ENCODE measurements around the gene CSAG2. TPM values are rescaled to one million over a fixed set of nuclear protein-coding genes. Genes with fewer than 3 reads are reported as not detected.
A peak's percentile ranks its signal among the peaks of the same experiment; 100 is the strongest.
"Not testable (repeated sequence)": the region's sequence is repeated elsewhere in the genome, so short reads cannot be mapped to it uniquely, and the experiment has no call there.

The CSAG2 gene
- total RNA-seq, 1 experiment from 2014 or later, result not detected

GRCh38 chrX:152733261-152733975 is 24.3 kb upstream of the CSAG2 start, which contains the start of the genes CSAG1 and MAGEA12:
CSAG1 (minus strand) TSS chrX:152733721; CDS start chrX:152732460, 1,261 bp downstream.
MAGEA12 (plus strand) TSS chrX:152733757; CDS start chrX:152736162, 2,405 bp downstream.
- H3F3A ChIP-seq (ENCODE audit: insufficient read depth, low read depth), result no peaks in the 10 kb centered on the region
- H3K4me2 ChIP-seq, result peak within 1 kb of the TSS; percentile 75
- TF ChIP-seq CTCF (conservative IDR thresholded peaks at IDR 0.05), result no peak
- TF ChIP-seq EZH2 (IDR thresholded peaks at IDR 0.05; ENCODE audit: low read depth), result no peak
- CTCF ChIA-PET, result no interaction called here
- H2AFZ ChIP-seq, result no peak within 1 kb of the TSS
- peaks cover 10% of the 10 kb centered on the region; the same call in 1 of the 2 replicates for H3K4me1 ChIP-seq (replicated peaks; ENCODE audit: insufficient read depth)
- BruUV-seq (replicated peaks), result no TSS peak
- DNase-seq, result peak; percentile 51 to 83
- POLR2A ChIA-PET (ENCODE audit: unreplicated experiment), result no interaction called here
- H3K79me2 ChIP-seq (ENCODE audit: low read depth), result peaks cover 43% of the 10 kb centered on the region
- intact Hi-C loops (cut with micrococcal nuclease; ENCODE audit: unreplicated experiment), result no loop called here
- peak within 1 kb of the TSS; percentile 62 for H3K4me3 ChIP-seq
- H3K9me3 ChIP-seq (ENCODE audit: insufficient read depth, low read depth), result no peaks in the 10 kb centered on the region
- H3K27ac ChIP-seq, result peak within 1 kb of the TSS; percentile 37; the same call in 1 of the 2 replicates
- peaks cover 4% of the 10 kb centered on the region; the same call in 1 of the 2 replicates for H3K27me3 ChIP-seq (ENCODE audit: insufficient read depth, low read depth)
- peaks cover 4% of the 10 kb centered on the region; the same call in 1 of the 2 replicates for H4K20me1 ChIP-seq (ENCODE audit: insufficient read depth)
- H3K36me3 ChIP-seq (ENCODE audit: low read depth), result 0 out of 2 replicates have a peak, but pooled peaks cover 3% of the 10 kb centered on the region
- no peaks in the 10 kb centered on the region for H3K9me2 ChIP-seq (ENCODE audit: insufficient read depth)

GRCh38 chrX:152725409-152725808 is 16.3 kb upstream of the CSAG2 start:
- H3K79me2 ChIP-seq (ENCODE audit: low read depth), result no peaks in the 10 kb centered on the region
- BruUV-seq (replicated peaks), result no TSS peak
- no peaks in the 10 kb centered on the region for H3F3A ChIP-seq (ENCODE audit: insufficient read depth, low read depth)
- CTCF ChIA-PET, result no interaction called here
- no peak overlapping the region for H2AFZ ChIP-seq
- peaks cover 11% of the 10 kb centered on the region; the same call in 1 of the 2 replicates for H3K27me3 ChIP-seq (ENCODE audit: insufficient read depth, low read depth)
- H3K4me3 ChIP-seq, result no peak overlapping the region
- peak in 1 of 2 experiments; percentile 17 for DNase-seq
- POLR2A ChIA-PET (ENCODE audit: unreplicated experiment), result no interaction called here
- TF ChIP-seq CTCF (conservative IDR thresholded peaks at IDR 0.05), result no peak
- no peak for TF ChIP-seq EZH2 (IDR thresholded peaks at IDR 0.05; ENCODE audit: low read depth)
- no peaks in the 10 kb centered on the region for H4K20me1 ChIP-seq (ENCODE audit: insufficient read depth)
- H3K4me1 ChIP-seq (replicated peaks; ENCODE audit: insufficient read depth), result no peaks in the 10 kb centered on the region
- no peak overlapping the region for H3K4me2 ChIP-seq
- H3K27ac ChIP-seq, result no peak overlapping the region
- H3K9me3 ChIP-seq (ENCODE audit: insufficient read depth, low read depth), result no peaks in the 10 kb centered on the region
- H3K9me2 ChIP-seq (ENCODE audit: insufficient read depth), result no peaks in the 10 kb centered on the region
- intact Hi-C loops (cut with micrococcal nuclease; ENCODE audit: unreplicated experiment), result no loop called here
- H3K36me3 ChIP-seq (ENCODE audit: low read depth), result no peaks in the 10 kb centered on the region

- BruUV-seq (replicated peaks), result TSS peak; percentile 77
- H3K4me1 ChIP-seq (replicated peaks; ENCODE audit: insufficient read depth); H3K27me3 ChIP-seq (ENCODE audit: insufficient read depth, low read depth); H3K4me3 ChIP-seq; intact Hi-C loops (cut with micrococcal nuclease; ENCODE audit: unreplicated experiment); DNase-seq; H3F3A ChIP-seq (ENCODE audit: insufficient read depth, low read depth); H3K9me3 ChIP-seq (ENCODE audit: insufficient read depth, low read depth); H3K36me3 ChIP-seq (ENCODE audit: low read depth); H3K9me2 ChIP-seq (ENCODE audit: insufficient read depth); CTCF ChIA-PET; H3K27ac ChIP-seq; H3K4me2 ChIP-seq; H4K20me1 ChIP-seq (ENCODE audit: insufficient read depth); POLR2A ChIA-PET (ENCODE audit: unreplicated experiment); H2AFZ ChIP-seq; H3K79me2 ChIP-seq (ENCODE audit: low read depth): not testable (repeated sequence)
Observed at GRCh38 chrX:152713815-152714787, 5.0 kb upstream of the CSAG2 start, which contains the start of gene MAGEA2B. MAGEA2B (plus strand) TSS chrX:152714628; CDS start chrX:152717107, 2,479 bp downstream.

GRCh38 chrX:152713195-152713594 is 4.1 kb upstream of the CSAG2 start:
- CTCF ChIA-PET; BruUV-seq (replicated peaks); H3K27ac ChIP-seq; H3K9me3 ChIP-seq (ENCODE audit: insufficient read depth, low read depth); POLR2A ChIA-PET (ENCODE audit: unreplicated experiment); H3K27me3 ChIP-seq (ENCODE audit: insufficient read depth, low read depth); H3K4me1 ChIP-seq (replicated peaks; ENCODE audit: insufficient read depth); H3F3A ChIP-seq (ENCODE audit: insufficient read depth, low read depth); H4K20me1 ChIP-seq (ENCODE audit: insufficient read depth); DNase-seq; H3K4me3 ChIP-seq; H3K79me2 ChIP-seq (ENCODE audit: low read depth); H3K4me2 ChIP-seq; intact Hi-C loops (cut with micrococcal nuclease; ENCODE audit: unreplicated experiment); H3K9me2 ChIP-seq (ENCODE audit: insufficient read depth); H3K36me3 ChIP-seq (ENCODE audit: low read depth); H2AFZ ChIP-seq: not testable (repeated sequence)

GRCh38 chrX:152706500-152706899 is 2.6 kb downstream of the CSAG2 start:
- H3K4me1 ChIP-seq (replicated peaks; ENCODE audit: insufficient read depth); H3K4me3 ChIP-seq; H3K27me3 ChIP-seq (ENCODE audit: insufficient read depth, low read depth); intact Hi-C loops (cut with micrococcal nuclease; ENCODE audit: unreplicated experiment); CTCF ChIA-PET; H3K27ac ChIP-seq; H3F3A ChIP-seq (ENCODE audit: insufficient read depth, low read depth); H4K20me1 ChIP-seq (ENCODE audit: insufficient read depth); DNase-seq; BruUV-seq (replicated peaks); H3K9me3 ChIP-seq (ENCODE audit: insufficient read depth, low read depth); H3K9me2 ChIP-seq (ENCODE audit: insufficient read depth); POLR2A ChIA-PET (ENCODE audit: unreplicated experiment); H2AFZ ChIP-seq; H3K4me2 ChIP-seq; H3K79me2 ChIP-seq (ENCODE audit: low read depth); H3K36me3 ChIP-seq (ENCODE audit: low read depth): not testable (repeated sequence)
